Measurements from ENCODE around the gene GPR132. TPM values are rescaled to one million over a fixed set of nuclear protein-coding genes. Genes with fewer than 3 reads are reported as not detected.

Gene GPR132
- total and polyA plus RNA-seq, 3 experiments from 2014 or later, result 34.9 to 52.0 (median 51.3) TPM

- no peak for DNase-seq
- Histone ChIP-seq H3K9me3 (ENCODE audit: low read length) (no peaks in the 10 kb centered on the region), H3K4me1 (ENCODE audit: insufficient read depth, low read length) (peaks cover 90% of the 10 kb centered on the region), H3K36me3 (ENCODE audit: insufficient read depth, low read length) (peaks cover under 1% of the 10 kb centered on the region), H3K4me3 (ENCODE audit: low read length) (peak overlapping the region; percentile 99), H3K27ac (ENCODE audit: low read depth, low read length) (peak overlapping the region; percentile 4), H3K27me3 (ENCODE audit: insufficient read depth, low read length, poor library complexity, severe bottlenecking) (no peaks in the 10 kb centered on the region)
- H3K4me3 Mint-ChIP-seq, result peak overlapping the region; percentile 88 to 100 (median 94)
- ChIA-PET CTCF (interaction anchor here (1.0 to 12.5 kb wide), 4 partner anchors 11 to 25 kb away, joined by 3 to 153 read pairs (median 56); no protein-coding TSS in a partner anchor), POLR2A (interaction anchor here (0.8 to 3.6 kb wide), 3 partner anchors 16 to 427 kb away, joined by 3 to 34 read pairs (median 4); no protein-coding TSS in a partner anchor)
- H3K9me3 Mint-ChIP-seq, result no peaks in the 10 kb centered on the region
- peak overlapping the region; percentile 80 to 100 (median 98) for H3K27ac Mint-ChIP-seq
- peaks cover 0 to 2% of the 10 kb centered on the region in 2 donors for H3K27me3 Mint-ChIP-seq
- peaks cover 61 to 94% (median 68%) of the 10 kb centered on the region in 3 donors for H3K4me1 Mint-ChIP-seq
- peaks cover 4 to 37% (median 5%) of the 10 kb centered on the region in 3 donors for H3K36me3 Mint-ChIP-seq
Measured at GRCh38 chr14:105063056-105063455, 2.2 kb downstream of the GPR132 start.

GRCh38 chr14:105062048-105062433 lies 3.2 kb downstream of the GPR132 start:
- H3K27me3 Mint-ChIP-seq, result peaks cover 0 to 2% of the 10 kb centered on the region in 2 donors
- H3K9me3 Mint-ChIP-seq, result no peaks in the 10 kb centered on the region
- H3K4me1 Mint-ChIP-seq, result peaks cover 54 to 90% (median 62%) of the 10 kb centered on the region in 3 donors
- peaks cover 5 to 45% (median 7%) of the 10 kb centered on the region in 3 donors for H3K36me3 Mint-ChIP-seq
- Histone ChIP-seq H3K4me1 (ENCODE audit: insufficient read depth, low read length) (peaks cover 82% of the 10 kb centered on the region), H3K4me3 (ENCODE audit: low read length) (peak overlapping the region; percentile 99), H3K9me3 (ENCODE audit: low read length) (no peaks in the 10 kb centered on the region), H3K36me3 (ENCODE audit: insufficient read depth, low read length) (peaks cover 4% of the 10 kb centered on the region), H3K27ac (ENCODE audit: low read depth, low read length) (peak overlapping the region; percentile 72), H3K27me3 (ENCODE audit: insufficient read depth, low read length, poor library complexity, severe bottlenecking) (no peaks in the 10 kb centered on the region)
- peak overlapping the region; percentile 93 to 100 (median 98) for H3K27ac Mint-ChIP-seq
- ChIA-PET CTCF (interaction anchor here (0.6 to 12.5 kb wide), 5 partner anchors 9 to 280 kb away, joined by 3 to 153 read pairs (median 5); partner anchors contain the start of gene CDCA4), POLR2A (interaction anchor here (0.5 to 0.8 kb wide), 3 partner anchors 77 to 467 kb away, joined by 3 to 5 read pairs (median 3); no protein-coding TSS in a partner anchor)
- peak overlapping the region; percentile 88 to 100 (median 94) for H3K4me3 Mint-ChIP-seq
- DNase-seq, result no peak

- H3K9me3 ChIP-seq (ENCODE audit: low read length), result no peaks in the 10 kb centered on the region
- Mint-ChIP-seq H3K27me3 (peaks cover 0 to 2% of the 10 kb centered on the region in 2 donors), H3K4me3 (peak overlapping the region; percentile 88 to 100 (median 94)), H3K9me3 (no peaks in the 10 kb centered on the region), H3K27ac (peak overlapping the region; percentile 93 to 100 (median 98)), H3K4me1 (peaks cover 51 to 89% (median 62%) of the 10 kb centered on the region in 3 donors), H3K36me3 (peaks cover 5 to 50% (median 8%) of the 10 kb centered on the region in 3 donors)
- POLR2A ChIA-PET, result interaction anchor here (0.5 to 1.8 kb wide), 6 partner anchors 14 to 467 kb away, joined by 3 to 6 read pairs (median 4); partner anchors contain the start of gene BRF1
- H3K36me3 ChIP-seq (ENCODE audit: insufficient read depth, low read length), result peaks cover 4% of the 10 kb centered on the region
- peak overlapping the region; percentile 99 for H3K4me3 ChIP-seq (ENCODE audit: low read length)
- H3K4me1 ChIP-seq (ENCODE audit: insufficient read depth, low read length), result peaks cover 77% of the 10 kb centered on the region
- CTCF ChIA-PET, result interaction anchor here (1.5 to 12.5 kb wide), 5 partner anchors 8 to 41 kb away, joined by 4 to 153 read pairs (median 10); partner anchors contain the start of gene CDCA4
- peak; percentile 45 to 69 (median 51) for DNase-seq
- peak overlapping the region; percentile 72 for H3K27ac ChIP-seq (ENCODE audit: low read depth, low read length)
- no peaks in the 10 kb centered on the region for H3K27me3 ChIP-seq (ENCODE audit: insufficient read depth, low read length, poor library complexity, severe bottlenecking)
Measured at GRCh38 chr14:105061428-105062047, 3.7 kb downstream of the GPR132 start.

- Histone ChIP-seq H3K4me1 (ENCODE audit: insufficient read depth, low read length) (peaks cover 71% of the 10 kb centered on the region), H3K9me3 (ENCODE audit: low read length) (no peaks in the 10 kb centered on the region), H3K36me3 (ENCODE audit: insufficient read depth, low read length) (peaks cover 4% of the 10 kb centered on the region), H3K27me3 (ENCODE audit: insufficient read depth, low read length, poor library complexity, severe bottlenecking) (no peaks in the 10 kb centered on the region), H3K27ac (ENCODE audit: low read depth, low read length) (peak overlapping the region; percentile 72), H3K4me3 (ENCODE audit: low read length) (peak overlapping the region; percentile 99)
- Mint-ChIP-seq H3K27me3 (peaks cover 0 to 2% of the 10 kb centered on the region in 2 donors), H3K36me3 (peaks cover 5 to 56% (median 8%) of the 10 kb centered on the region in 3 donors), H3K27ac (peak overlapping the region; percentile 93 to 100 (median 98)), H3K9me3 (no peaks in the 10 kb centered on the region), H3K4me3 (peak overlapping the region; percentile 88 to 100 (median 94)), H3K4me1 (peaks cover 48 to 82% (median 62%) of the 10 kb centered on the region in 3 donors)
- ChIA-PET POLR2A (interaction anchor here (0.7 to 1.8 kb wide), 3 partner anchors 15 to 240 kb away, joined by 3 to 6 read pairs (median 4); partner anchors contain the start of gene BRF1), CTCF (interaction anchor here (1.5 to 12.5 kb wide), 5 partner anchors 8 to 40 kb away, joined by 4 to 153 read pairs (median 10); partner anchors contain the start of gene CDCA4)
- DNase-seq, result peak in 4 of 5 donors; percentile 26 to 68 (median 54)
Measured at GRCh38 chr14:105060751-105061427, 4.3 kb downstream of the GPR132 start.

GRCh38 chr14:105059925-105060565 lies 5.2 kb downstream of the GPR132 start:
- H3K36me3 Mint-ChIP-seq, result peaks cover 5 to 60% (median 9%) of the 10 kb centered on the region in 3 donors
- Histone ChIP-seq H3K27ac (ENCODE audit: low read depth, low read length) (peak overlapping the region; percentile 72), H3K36me3 (ENCODE audit: insufficient read depth, low read length) (peaks cover 8% of the 10 kb centered on the region), H3K27me3 (ENCODE audit: insufficient read depth, low read length, poor library complexity, severe bottlenecking) (no peaks in the 10 kb centered on the region), H3K4me1 (ENCODE audit: insufficient read depth, low read length) (peaks cover 67% of the 10 kb centered on the region), H3K9me3 (ENCODE audit: low read length) (no peaks in the 10 kb centered on the region), H3K4me3 (ENCODE audit: low read length) (peak overlapping the region; percentile 99)
- H3K4me3 Mint-ChIP-seq, result peak overlapping the region; percentile 88 to 100 (median 94)
- H3K4me1 Mint-ChIP-seq, result peaks cover 46 to 77% (median 62%) of the 10 kb centered on the region in 3 donors
- ChIA-PET POLR2A (interaction anchor here (0.6 to 1.8 kb wide), 3 partner anchors 15 to 241 kb away, joined by 3 to 6 read pairs (median 4); partner anchors contain the start of gene BRF1), CTCF (interaction anchor here (1.7 to 12.5 kb wide), 4 partner anchors 13 to 40 kb away, joined by 4 to 153 read pairs (median 58); partner anchors contain the start of gene CDCA4)
- no peaks in the 10 kb centered on the region for H3K9me3 Mint-ChIP-seq
- H3K27ac Mint-ChIP-seq, result peak overlapping the region; percentile 92 to 100 (median 98)
- DNase-seq, result no peak
- peaks cover 0 to 2% of the 10 kb centered on the region in 2 donors for H3K27me3 Mint-ChIP-seq

- H3K9me3 ChIP-seq (ENCODE audit: low read length), result no peaks in the 10 kb centered on the region
- ChIA-PET CTCF (interaction anchor here (0.9 to 12.5 kb wide), 4 partner anchors 12 to 293 kb away, joined by 3 to 153 read pairs (median 58); no protein-coding TSS in a partner anchor), POLR2A (interaction anchor here (0.6 to 1.8 kb wide), 2 partner anchors 14 to 17 kb away, joined by 4 to 6 read pairs; no protein-coding TSS in a partner anchor)
- H3K4me1 ChIP-seq (ENCODE audit: insufficient read depth, low read length), result peaks cover 65% of the 10 kb centered on the region
- H3K36me3 ChIP-seq (ENCODE audit: insufficient read depth, low read length), result peaks cover 8% of the 10 kb centered on the region
- peaks cover 42 to 73% (median 56%) of the 10 kb centered on the region in 3 donors for H3K4me1 Mint-ChIP-seq
- no peaks in the 10 kb centered on the region for H3K9me3 Mint-ChIP-seq
- H3K27ac ChIP-seq (ENCODE audit: low read depth, low read length), result peak overlapping the region; percentile 72
- peaks cover 0 to 2% of the 10 kb centered on the region in 2 donors for H3K27me3 Mint-ChIP-seq
- H3K27ac Mint-ChIP-seq, result peak overlapping the region; percentile 92 to 100 (median 98)
- H3K4me3 Mint-ChIP-seq, result peak overlapping the region; percentile 68 to 100 (median 88)
- H3K27me3 ChIP-seq (ENCODE audit: insufficient read depth, low read length, poor library complexity, severe bottlenecking), result no peaks in the 10 kb centered on the region
- no peak overlapping the region for H3K4me3 ChIP-seq (ENCODE audit: low read length)
- peaks cover 5 to 61% (median 9%) of the 10 kb centered on the region in 3 donors for H3K36me3 Mint-ChIP-seq
- DNase-seq, result peak; percentile 45 to 93 (median 76)
Measured at GRCh38 chr14:105059035-105059924, 6.0 kb downstream of the GPR132 start.

Data from CD8-positive, alpha-beta memory T cell (primary cell).